Cardiac septum (tissue), 1 donor: ENCODE measurements around the gene PAFAH1B1. TPM values are rescaled to one million over a fixed set of nuclear protein-coding genes. Genes with fewer than 3 reads are reported as not detected.
"Not testable (repeated sequence)": the region's sequence is repeated elsewhere in the genome, so short reads cannot be mapped to it uniquely, and the experiment has no call there.

Experiments used
- DNase-seq: peaks from one replicate; pipeline ENCODE4 v3.0.0-alpha.2; 2020; ENCODE audit warnings: low spot score
- intact Hi-C: fragments of 100-400 bp; cut with DNase I; formaldehyde crosslinking; loops from one replicate; pipeline ENCODE4 v1.14.0; 2022
- long read RNA-seq: library from polyadenylated mRNA; unstranded; transcript quantifications from one replicate; pipeline ENCODE4 v2.0.0, GENCODE V29; 2021
- total RNA-seq: library from RNA; stranded (reverse); fragmentation: NEBNext Ultra II Directional; extraction: Animal tissue kit (Norgen Biotek cat#: 25700); gene quantifications from one replicate; pipeline ENCODE4 v1.2.1, GENCODE V29; 2021
- donor health status: DM: no; HTN: no; CAD: no.

PAFAH1B1 gene
- total RNA-seq = 142 TPM
- long read RNA-seq, full-length matches to known transcripts = 43 of 89 reads
- long read RNA-seq, partial matches to known transcripts = 9 of 89 reads
- long read RNA-seq, other reads (novel, unspliced or antisense) = 37 of 89 reads

DNA sequence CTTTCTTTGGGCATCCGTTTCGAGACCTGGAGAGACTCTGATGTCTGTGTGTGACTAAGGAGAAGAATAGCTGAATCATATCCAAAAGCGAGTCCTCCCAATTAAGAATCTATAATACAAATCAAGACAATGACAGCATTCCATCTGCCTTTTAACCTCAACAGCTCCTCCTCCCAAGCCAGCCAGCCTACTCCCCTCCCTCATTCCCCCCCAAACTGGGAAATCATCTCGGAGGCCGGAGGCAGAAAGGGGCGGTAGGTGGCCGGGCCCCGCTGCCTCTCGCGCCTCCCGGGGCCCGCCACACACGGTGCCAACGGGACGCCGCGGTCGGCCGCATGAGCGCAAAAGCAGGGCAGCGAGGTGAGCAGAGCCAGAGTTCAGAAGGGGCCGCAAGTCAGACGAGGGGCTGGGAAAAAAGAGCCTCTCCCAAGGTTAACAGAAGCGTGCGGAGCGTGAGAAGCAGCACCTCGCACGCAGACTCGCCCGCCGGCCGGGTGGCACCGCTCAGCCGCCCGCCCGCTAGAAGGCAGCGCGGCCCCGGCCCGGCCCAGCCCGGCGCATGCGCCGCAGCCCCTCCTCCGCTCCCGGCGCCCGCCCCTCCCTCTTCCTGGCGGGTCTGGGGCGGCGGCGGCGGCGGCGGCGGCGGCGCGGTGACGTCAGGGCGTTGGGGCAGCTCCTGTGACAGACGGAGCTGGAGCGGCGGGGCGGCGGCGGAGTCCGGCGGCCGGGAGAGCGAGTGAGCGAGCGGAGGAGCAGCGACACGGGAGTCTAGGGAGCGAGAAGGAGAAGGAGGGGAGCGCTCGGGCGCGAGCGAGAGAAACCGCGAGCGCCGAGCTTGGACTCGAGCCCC, at the start of gene PAFAH1B1:
TSS of gene PAFAH1B1 (plus strand) at position 684 of the 850 bp plus-strand sequence. CDS start 44,635 bp downstream, outside the sequence.
- intact Hi-C loops = loop anchor here (2.0 to 5.0 kb wide), 4 partner anchors 81 to 201 kb away; partner anchors contain the start of gene METTL16

DNA sequence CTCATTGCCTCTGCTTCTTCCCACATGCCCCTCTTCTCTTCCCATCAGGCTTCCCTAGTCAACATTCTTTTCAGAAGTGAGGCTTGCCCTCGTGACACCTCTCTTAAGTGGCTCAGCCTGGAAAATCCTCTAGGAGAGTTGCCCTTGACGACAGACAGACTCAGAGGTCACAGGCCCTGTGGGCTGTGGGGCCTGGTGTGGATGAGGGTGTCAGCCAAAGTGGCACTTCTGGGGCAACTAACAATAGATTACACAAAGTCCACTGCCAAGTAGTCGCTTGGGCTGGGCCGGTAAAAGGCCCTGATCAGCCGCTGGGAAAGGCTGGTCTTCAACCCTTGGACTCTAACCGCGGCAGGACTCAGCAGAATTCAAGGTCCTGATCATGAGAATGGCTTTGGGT, 48.1 kb upstream of the PAFAH1B1 start:
- intact Hi-C loops = no loop called here
- DNase-seq = no peak

More for the DNA sequence above, at the start of gene PAFAH1B1:
- peak; percentile 97 for DNase-seq

DNA sequence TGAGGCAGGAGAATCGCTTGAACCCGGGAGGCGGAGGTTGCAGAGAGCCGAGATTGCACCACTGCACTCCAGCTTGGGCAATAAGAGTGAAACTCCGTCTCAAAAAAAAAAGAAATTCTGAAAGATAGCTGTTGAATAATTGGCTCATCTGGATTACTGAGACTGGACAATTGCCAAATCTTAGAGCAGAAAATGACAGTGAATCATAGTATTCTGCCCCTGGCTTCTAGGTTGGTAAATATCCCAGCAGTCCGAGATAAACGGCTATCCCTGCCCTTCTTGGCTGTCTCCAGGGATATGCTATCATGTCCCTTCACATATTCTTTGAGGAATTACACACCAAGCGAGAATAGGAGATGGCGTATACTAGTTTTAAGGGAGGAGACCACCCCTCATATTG, 46.3 kb upstream of the PAFAH1B1 start:
- no peak for DNase-seq
- intact Hi-C loops = no loop called here

DNA sequence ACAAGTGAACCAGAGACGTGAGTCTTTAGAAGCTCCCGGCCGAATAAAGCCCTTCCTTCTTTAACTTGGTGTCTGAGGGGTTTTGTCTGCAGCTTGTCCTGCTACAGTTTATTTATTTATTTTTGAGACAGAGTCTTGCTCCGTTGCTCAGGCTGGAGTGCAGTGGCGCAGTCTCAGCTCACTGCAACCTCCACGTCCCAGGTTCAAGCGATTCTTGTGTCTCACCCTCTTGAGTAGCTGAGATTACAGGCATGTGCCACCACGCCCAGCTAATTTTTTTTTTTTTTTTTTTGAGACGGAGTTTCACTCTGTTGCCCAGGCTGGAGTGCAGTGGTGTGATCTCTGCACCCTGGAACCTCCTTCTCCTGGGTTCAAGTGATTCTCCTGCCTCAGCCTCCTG, 45.4 kb upstream of the PAFAH1B1 start:
- DNase-seq, intact Hi-C loops: not testable (repeated sequence)

DNA sequence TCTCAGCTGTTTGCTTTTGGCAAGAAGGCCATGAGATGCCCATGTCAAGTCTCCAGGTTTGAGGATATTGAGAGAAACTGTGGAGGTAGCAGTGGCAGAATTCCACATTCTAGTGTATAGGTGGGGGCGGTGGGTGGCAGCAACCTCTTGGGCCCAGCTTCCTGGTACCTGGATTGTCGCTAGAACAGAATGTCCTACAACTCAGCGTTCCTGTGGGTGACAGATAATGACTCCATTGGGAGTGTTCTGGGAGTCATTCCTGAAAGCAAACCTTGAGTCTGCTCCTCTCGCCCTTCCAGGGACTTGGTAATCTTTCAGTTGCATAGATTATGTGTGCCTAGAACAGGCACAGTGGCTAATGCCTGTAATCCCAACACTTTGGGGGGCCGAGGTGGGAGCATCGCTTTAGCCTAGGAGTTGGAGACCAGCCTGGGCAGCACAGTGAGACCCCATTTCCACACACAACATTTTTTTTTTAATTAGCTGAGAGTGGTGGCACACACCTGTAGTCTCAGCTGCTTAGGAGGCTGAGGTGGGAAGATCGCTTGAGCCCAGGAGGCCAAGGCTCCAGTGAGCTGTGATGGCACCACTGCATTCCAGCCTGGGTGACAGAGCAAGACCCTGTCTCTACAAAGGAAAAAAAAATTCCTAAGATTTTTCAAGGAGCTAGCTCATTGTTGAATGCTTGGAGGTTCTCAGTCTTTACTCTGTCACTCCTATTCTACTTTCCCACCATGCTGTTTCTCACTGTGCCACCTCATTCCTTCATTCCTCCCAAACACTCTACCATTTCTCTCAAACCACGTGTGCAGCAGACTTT, 43.9 kb upstream of the PAFAH1B1 start:
- intact Hi-C loops = no loop called here
- DNase-seq = no peak

DNA sequence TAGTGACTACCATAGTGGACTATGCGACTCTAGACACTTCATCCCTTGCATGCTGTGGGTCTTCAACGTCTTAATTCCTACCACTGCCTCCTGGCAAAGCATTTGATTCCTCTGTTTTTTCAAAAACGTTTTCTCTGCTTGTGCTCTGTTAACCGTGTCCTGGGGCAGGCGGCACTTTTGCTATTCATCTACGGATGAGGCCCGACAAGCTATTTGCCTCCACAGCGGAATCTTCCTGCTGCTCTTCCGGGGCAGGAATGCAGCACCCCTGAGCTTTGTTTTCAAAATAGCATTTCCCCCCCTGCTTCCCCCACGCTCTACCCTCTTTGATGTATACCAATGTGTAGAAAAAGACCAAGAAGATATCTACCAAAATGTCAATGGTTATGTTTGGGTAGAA, 42.0 kb upstream of the PAFAH1B1 start:
- intact Hi-C loops = no loop called here

DNA sequence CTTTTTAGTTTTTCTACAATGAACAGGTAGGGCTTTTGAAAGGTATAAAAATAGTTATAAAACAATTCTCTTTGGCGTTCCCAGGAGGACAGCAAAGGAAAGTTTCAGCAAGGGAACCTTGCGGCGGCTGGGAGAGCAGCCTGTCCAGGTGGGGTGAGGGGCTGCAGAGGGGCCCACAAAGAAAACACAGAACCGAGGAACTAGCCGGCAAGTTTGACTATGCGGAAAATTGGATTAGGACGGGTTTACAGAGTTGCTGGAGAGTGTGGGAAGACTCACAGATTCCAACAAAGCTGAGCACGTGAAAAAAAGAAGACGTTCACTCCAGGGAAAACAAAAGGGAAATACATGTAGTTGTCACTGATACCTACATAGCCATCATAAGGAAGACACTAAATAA, 41.5 kb upstream of the PAFAH1B1 start:
- intact Hi-C loops = no loop called here
- DNase-seq = no peak

More for the DNA sequence above, 42.0 kb upstream of the PAFAH1B1 start:
- no peak for DNase-seq

DNA sequence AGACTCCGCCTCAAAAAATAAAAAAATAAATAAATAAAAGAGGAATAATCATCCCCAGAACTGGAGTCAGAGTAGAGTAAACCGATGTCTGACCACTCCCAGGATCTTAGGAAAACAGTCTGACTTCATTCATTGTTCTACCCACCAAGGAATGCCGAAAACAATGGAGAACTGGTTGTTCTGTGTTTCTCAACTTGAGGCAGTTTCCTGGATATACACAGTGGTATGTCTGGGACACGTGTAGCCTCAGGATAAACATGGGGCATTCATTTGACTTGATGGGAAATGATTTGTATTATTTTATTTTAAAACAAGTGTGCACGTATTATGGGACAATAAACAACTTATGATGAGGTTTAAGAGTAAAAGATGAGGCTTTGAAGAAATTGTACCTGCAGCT, 32.8 kb upstream of the PAFAH1B1 start:
- DNase-seq = no peak
- intact Hi-C loops = no loop called here

DNA sequence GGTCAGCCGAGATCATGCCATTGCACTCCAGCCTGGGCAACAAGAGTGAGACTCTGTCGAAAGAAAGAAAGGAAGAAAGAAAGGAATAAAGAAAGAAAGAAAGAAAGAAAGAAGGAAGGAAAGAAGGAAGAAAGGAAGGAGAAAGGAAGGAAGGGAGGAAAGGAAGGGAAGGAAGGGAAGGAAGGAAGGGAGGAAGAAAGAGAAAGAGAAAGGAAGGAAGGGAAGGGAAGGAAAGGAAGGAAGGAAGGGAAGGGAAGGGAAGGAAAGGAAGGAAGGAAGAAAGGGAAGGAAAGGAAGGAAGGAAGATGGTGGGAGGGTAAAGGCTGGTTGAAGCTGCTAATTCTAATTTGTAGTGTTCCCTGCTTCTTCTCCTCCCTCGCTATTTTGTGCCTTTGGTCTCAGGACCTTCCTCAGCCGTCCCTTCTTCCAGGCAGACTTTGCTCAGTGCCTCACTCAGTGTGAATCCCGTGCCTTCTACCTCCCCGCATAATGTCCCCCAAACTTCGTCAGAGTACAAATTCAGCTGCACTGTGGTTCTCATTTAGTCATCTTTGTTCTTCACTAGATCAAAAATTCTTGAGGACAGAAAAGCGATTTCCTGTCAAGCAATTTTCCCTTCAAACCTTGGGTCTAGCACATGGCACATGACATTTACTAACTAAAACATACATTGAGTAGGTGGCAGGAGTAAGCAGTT, 31.1 kb upstream of the PAFAH1B1 start:
- intact Hi-C loops = no loop called here

DNA sequence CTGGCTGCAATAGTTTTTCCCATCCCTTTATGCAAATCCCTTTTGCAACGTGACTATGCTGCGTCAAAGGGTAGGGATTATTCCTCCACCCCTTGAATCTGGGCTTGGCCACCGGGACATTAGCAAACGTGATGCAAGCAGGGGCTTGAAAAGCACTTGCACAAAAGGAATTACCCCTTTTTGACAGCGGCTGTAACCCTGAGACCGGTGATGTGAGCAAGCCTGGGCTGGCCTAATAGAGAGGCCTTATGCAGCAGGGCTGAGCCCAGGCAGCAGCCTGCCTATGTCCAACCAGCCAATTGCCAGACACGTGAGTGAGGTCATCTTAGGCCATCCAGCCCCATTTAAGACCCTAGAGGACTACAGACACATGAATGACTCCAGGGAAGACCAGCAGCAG, 30.4 kb upstream of the PAFAH1B1 start:
- intact Hi-C loops = no loop called here
- DNase-seq = no peak

More for the DNA sequence above, 31.1 kb upstream of the PAFAH1B1 start:
- DNase-seq = no peak

DNA sequence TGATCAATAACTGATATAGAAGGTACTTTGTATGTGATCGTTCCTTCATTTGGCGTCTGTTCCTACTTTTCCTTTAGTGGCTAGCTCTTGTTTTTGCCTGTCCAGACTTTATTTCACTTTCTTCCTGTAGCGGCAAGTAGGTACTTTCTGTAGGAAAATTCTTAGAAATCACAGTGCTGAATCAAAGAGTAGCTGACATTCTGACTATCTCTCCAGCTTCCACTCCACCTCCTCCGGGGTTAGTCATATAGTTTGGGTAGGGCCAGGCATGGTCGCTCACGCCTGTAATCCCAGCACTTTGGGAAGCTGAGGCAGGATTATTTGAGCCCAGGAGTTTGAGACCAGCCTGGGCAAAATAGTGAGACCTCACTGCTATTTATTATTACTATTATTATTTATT, 29.9 kb upstream of the PAFAH1B1 start:
- DNase-seq = no peak
- intact Hi-C loops = no loop called here

DNA sequence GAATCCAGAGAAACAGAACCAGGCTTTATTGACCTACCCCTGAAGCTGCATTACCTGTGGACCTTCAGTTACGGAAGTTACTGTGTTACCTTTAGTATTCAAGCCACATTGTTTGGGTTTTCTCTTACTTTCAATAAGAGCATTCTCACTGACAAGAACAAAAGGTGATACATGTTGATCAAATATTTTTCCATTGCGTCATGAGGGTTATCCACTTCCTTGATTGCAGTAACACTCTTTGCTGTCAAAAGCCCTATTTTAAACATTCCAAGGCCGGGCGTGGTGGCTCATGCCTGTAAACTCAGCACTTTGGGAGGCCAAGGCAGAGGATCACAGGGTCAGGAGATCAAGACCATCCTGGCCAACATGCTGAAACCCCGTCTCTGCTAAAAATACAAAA, 28.6 kb upstream of the PAFAH1B1 start:
- intact Hi-C loops = no loop called here
- DNase-seq = no peak

DNA sequence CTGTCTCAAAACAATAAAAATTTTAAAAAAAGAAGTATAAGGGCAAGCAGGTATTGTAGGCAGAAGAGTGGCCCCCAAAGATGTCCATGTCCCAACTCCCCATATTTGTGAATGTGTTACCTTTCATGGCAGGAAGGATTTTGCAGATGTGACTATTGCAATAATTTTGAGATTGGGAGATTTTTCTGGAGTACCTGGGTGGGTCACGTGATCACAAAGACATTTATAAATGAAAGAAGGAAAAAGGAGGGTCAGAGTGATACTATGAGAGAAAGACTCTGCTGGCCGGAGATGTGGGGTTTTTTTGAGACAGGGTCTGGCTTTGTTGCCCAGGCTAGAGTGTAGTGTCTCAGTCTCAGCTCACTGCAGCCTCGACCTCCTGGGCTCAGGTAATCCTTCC, 27.4 kb upstream of the PAFAH1B1 start:
- intact Hi-C loops = no loop called here

DNA sequence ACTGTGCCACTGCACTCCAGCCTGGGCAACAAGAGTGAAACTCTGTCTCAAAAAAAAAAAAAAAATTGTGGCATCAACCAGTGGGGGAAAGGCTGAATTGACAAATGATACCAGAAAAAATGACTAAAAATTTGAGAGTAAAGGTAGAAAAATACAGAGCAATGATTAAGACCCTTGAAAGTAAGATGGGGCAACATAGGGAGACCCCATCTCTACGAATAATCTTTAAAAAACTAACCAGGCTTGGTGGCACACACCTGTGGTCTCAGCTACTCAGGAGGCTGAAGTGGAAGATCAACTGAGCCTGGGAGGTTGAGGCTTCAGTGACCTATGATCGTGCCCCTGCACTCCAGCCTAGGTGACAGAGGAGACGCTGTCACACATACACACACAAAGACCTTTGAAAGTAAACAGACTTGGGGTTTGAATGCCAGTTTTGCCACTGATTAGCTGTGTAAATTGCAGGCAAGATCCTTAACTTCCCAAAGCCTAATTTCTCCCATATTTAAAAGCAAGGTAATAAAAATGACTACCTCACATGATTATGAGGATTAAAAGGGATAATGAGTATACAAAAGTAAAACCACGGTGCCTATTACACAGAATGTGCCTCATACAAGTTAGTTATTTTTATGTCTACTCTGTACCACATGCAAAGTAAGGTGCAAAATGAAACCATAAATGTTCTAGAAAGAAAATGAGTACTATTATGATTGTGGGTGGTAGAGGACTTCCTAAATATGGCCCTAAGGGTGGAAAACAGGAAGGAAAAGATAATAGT, 21.7 kb upstream of the PAFAH1B1 start:
- no peak for DNase-seq
- intact Hi-C loops = no loop called here

More for the DNA sequence above, 27.4 kb upstream of the PAFAH1B1 start:
- peak; percentile 12 for DNase-seq

DNA sequence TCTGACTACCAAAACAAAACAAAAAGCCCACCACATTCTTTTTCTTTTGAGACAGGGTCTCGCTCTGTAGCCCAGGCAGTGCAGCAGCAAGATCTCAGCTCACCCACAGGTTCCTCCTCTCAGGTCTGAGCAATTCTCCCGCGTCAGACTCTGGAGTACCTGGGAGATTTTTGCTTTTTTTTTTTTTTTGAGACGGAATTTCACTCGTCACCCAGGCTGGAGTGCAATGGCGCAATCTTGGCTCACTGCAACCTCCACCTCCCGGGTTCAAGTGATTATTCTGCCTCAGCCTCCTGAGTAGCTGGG, 21.2 kb upstream of the PAFAH1B1 start:
- intact Hi-C loops = not testable (repeated sequence)
- peak; percentile 3 for DNase-seq

DNA sequence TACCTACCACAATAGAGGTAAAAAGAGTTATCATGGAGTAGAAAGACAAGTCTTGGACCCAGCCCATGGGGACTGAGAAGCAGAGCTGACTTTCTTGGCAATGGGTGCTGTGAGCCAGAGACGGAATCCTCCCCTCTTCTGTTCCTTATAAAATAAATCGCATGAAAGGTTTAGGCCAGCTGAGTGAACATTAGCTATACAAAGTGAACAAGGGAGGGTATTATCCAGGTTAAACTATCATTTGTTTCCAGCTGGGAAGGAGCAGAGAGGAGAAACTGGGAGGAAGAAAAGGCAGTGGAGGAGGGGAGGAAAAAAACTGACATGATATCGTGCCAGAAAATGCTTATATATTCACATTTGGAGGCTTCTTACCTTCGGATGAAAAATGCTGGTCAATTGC, 13.3 kb upstream of the PAFAH1B1 start:
- no peak for DNase-seq
- intact Hi-C loops = no loop called here

DNA sequence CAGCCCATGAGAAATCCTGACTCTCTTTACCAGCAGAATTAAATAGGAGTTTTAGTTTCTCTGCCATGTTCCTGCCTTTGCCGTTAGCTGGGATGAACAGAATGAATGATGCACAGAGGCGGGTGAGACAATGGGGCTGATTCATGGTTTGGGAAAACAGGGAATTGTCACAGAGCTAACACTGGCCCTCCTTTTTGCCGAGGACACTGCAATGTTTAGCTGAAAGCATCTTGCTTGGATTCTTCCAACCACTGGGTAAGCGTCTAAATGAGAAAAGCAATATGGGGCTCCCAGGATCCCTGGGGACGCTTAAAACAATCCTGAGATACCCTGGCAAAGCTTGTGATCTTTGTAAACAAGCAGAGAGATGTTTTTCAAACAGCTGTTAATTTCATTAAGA, 12.8 kb upstream of the PAFAH1B1 start:
- DNase-seq = no peak
- intact Hi-C loops = no loop called here

DNA sequence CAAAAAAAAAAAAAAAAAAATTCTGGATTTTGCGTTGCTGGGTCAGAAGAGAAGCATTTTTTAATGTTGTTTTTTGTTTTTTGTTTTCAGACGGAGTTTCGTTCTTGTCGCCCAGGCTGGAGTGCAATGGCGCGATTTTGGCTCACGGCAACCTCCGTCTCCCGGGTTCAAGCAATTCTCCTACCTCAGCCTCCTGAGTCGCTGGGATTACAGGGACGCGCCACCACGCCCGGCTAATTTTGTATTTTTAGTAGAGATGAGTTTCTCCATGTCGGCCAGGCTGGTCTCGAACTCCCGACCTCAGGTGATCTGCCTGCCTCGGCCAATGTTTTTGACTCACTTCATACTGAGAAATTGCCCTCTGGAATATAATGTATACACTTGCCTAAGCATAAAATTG, 11.0 kb upstream of the PAFAH1B1 start:
- intact Hi-C loops = no loop called here
- DNase-seq = no peak

DNA sequence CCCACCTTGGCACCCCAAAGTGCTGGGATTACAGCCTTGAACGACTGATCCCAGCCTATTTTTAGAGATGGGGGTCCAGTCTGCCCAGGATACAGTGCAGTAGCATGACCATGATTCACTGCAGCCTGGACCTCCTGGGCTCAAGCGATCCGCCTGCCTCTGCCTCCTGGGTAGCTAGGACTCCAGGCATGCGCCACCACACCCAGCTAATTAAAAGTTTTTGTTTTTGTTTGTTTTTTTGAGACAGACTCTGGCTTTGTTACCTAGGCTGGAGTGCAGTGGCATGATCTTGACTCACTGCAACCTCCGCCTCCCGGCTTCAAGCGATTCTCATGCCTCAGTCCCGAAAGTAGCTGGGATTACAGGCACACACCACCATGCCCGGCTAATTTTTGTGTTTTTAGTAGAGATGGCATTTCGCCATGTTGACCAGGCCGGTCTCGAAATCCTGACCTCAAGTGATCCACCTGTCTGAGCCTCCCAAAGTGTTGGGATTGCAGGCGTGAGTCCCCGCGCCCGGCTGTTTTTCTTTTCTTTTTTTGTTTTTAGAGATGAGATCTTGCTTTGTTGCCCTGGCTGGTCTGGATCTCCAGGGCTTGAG, 2.3 kb upstream of the PAFAH1B1 start:
- intact Hi-C loops = loop anchor here (5.0 kb wide), 3 partner anchors 79 to 199 kb away; partner anchors contain the start of gene METTL16
- no peak for DNase-seq
